GM18870 (cell line): ENCODE data around the gene OMG.
"Not testable (repeated sequence)": the region's sequence is repeated elsewhere in the genome, so short reads cannot be mapped to it uniquely, and the experiment has no call there.

Experiments used
- ATAC-seq: cut with Tn5 transposase; IDR thresholded peaks from one replicate; pipeline ENCODE4 v1.9.1; 2021; ENCODE audit warnings: moderate library complexity; ENCODE audit not compliant: unreplicated experiment

The OMG gene

GRCh38 chr17:31308372-31309334 is 11.6 kb upstream of the OMG start:
- ATAC-seq = no peak

DNA sequence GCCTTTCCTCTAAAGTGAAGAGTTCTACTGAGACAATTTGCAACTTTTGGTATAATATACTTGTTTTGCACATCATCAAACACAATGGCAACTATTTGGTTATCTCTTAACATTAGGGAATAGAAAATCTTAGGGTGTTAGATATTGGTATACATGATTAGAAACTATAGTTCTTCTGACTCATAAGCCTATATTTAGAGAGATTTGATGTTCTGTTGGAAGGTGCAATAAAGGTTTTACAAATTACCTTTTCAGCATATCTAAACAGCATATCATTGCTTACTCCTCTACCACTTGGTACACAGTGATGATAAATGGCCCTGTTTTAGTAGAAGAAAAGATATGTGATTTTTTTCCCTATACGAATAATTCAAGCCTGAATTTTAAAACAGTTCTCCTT is 10.6 kb upstream of the OMG start:
- no peak for ATAC-seq

DNA sequence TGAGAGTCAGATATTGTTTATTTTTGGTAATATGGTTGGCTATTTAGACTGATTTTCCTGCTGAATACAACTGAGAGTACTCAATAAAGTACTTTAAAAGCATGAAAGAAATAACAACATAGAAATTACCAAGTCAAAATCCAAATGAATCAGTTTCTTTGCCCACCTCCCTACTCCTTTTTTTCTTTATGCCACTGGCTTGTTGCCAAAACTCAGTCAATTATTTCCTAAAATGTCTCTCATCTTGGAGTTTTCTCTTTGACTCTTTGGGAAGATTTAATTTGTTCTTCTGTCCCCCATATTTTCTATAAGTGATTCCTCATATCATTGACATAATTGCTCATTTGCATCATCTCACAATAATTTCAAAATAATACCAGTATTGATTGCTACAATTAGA is 2.6 kb upstream of the OMG start:
- ATAC-seq = no peak

DNA sequence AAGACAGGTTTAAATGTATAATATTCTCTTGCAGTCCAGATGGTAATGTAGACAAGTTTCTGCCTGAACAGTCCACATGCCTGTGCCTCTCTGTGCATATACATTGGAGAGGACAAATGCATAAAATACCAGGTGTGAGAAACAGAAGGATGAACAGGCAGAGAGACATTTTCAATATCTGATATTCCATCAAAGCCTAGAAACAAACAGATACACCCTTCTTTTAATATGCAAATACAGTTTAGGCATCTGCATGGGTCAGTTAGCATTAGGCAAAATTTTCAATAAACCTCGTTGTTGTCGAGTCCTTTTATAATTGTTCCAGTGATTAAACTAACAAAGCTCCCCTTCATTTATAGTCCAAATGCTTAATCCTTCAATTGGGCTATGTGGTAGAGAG is 897 bp downstream of the OMG start:
- no peak for ATAC-seq

DNA sequence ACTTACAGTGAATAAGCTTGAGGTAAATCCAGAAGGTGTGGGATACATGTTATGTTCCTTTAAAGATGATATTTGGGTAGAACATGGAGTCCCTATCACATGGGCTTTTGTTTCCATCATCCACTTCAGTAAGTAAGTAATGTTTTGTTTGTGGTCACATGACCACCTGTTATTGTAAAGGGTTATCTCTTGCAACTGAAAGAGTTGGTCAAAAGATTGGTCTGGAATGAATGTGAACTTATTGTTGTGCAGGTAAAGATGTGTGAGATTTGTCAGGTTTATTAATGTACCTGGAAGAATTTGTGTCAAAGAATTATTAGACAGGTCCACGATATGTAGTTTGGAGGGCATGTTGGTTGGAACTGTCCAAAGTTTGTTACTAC is 1.6 kb downstream of the OMG start:
- ATAC-seq = no peak

DNA sequence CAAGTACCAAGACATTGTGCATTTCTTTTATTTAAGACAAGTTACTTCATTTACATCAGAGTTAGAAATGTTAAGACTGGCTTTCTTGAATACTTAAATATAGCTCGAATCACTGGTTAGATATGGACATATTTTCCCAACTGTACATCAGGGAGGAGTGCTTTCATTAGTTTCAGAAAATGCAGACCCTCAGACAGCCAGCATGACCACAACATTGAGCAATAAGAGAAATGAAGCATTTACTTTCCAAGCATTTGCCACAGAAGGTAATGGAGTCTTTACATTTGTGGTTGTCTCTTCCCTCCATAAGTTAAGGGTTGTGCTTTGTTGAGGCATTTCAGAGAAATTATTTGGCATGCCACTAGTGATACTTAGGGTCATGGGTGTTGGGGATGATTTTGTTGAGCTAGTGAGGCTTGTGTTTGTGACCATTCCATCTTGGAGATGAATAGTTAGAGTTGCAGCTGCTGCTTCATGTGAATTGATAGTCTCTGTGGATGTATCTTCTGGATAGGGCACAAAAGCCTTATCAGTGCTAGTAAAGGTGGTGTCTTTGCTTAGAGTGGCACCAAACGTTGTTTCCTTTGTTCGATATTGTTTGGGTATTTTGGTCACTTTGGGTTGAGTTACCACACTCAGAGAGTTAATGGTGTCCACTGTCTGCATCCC is 2.1 kb downstream of the OMG start:
- ATAC-seq = no peak

DNA sequence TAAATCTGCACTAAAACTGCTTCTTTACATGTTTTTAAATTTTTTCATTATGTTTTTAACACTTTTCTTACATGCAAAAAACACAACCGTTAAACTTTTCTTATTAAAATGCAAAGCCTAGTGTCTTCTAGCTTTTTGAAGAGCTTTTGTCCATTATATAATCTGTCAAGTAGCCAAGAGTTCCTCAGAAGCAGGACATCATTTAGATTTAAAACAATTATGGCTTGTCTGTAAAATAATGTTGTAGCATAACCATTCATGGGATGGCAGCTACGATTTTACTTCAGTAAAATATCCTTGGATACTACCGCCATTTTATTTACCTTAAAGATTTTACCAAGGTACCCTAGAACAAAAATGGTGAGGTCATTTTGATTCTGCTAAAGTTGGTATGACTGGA is 2.8 kb downstream of the OMG start:
- ATAC-seq = no peak

- ATAC-seq = no peak
Observed at GRCh38 chr17:31293581-31293980, 3.5 kb downstream of the OMG start.

- ATAC-seq = no peak
Observed at GRCh38 chr17:31291820-31292219, 5.2 kb downstream of the OMG start.

DNA sequence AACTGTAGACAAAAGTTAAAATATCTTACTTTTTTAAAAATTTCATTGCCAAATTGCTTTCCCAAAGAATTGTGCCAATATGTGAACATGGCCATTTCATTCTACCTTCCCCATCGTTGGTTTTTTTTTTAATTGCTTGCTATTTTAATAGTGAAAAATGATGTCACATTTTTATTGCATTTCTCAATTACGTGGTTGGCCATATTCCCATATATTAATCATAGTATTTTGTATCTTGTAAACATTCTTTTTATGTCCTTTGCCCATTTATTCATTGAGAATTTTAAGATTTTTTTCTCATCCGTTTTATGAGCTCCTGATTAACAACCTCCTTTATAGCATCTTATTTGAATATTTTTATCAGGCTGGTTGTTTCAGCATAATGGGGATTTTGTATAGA is 7.2 kb downstream of the OMG start:
- no peak for ATAC-seq

GRCh38 chr17:31287932-31288331 is 9.1 kb downstream of the OMG start:
- ATAC-seq = not testable (repeated sequence)

DNA sequence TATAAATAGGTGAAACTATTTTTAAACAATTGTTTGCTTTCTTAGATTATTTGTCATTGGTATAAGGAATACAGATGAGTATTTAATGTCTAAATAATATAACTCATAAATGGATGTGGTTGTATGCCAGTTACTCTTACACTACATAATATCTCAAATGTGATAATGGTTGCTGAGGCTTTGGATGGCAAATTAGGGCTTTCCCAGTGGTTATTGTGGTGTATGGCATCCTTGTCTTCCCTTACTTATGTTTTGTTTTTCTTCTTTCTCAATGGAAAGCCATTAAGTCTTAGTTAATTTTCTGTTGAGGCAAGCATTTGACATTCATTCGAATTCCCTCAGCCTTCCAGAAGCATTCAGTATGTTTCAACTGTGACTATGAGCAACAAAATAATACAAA is 10.5 kb downstream of the OMG start:
- no peak for ATAC-seq

DNA sequence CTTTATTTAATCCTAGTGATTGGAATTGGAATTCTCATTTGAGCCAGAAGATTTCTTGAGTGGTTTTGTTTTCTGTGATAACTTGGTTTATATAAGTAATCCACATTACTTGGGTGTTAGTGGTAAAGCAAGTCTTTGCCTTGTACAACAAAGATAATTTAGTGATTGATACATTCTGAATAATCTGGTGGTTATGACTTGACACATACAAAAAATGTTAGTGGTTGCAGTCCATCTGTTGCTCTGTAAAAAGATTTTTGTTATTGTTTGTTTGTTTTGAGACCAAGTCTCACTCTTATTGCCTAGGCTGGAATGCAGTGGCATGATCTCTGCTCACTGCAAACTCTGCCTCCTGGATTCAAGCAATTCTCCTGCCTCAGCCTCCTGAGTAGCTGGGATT is 13.2 kb downstream of the OMG start:
- no peak for ATAC-seq

GRCh38 chr17:31281061-31281460 is 16.0 kb downstream of the OMG start:
- ATAC-seq = no peak

DNA sequence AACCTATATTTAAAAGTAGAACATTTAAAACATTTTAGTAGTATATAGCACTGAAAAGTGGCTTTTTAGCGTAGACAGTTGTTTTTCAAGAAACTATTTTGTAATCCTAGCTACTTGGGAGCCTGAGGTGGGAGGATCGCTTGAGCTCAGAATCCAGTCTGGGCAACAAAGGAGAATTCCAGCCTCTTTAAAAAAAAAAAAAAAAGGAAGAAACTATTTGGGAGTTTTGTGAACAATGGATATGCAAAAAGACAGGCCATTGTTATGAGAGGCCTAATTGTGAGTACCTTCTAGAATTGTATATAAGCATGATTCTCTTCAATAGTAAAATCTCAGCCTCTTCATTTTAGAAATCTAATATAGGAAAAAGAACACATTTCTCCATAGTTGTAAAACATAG is 17.6 kb downstream of the OMG start:
- ATAC-seq = no peak

GRCh38 chr17:31275116-31275515 is 21.9 kb downstream of the OMG start:
- ATAC-seq = no peak

DNA sequence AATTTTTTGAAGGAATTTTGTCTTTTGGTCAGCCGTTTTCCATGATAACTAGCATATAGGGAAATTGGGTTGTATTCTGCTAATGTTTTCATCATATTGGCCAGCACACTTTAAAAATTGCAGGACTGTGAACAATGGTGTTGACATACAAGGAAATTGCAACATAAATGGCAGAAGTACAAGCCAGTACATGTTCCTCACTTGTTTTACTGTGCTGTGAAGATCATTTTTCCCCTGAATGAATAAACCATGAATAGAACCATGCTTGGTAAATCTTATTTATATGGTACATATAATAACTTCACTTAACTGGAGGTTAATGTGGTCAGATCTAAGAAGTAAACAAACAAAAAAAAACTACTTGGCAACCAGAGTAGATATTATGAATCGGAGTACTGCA is 22.8 kb downstream of the OMG start:
- no peak for ATAC-seq

DNA sequence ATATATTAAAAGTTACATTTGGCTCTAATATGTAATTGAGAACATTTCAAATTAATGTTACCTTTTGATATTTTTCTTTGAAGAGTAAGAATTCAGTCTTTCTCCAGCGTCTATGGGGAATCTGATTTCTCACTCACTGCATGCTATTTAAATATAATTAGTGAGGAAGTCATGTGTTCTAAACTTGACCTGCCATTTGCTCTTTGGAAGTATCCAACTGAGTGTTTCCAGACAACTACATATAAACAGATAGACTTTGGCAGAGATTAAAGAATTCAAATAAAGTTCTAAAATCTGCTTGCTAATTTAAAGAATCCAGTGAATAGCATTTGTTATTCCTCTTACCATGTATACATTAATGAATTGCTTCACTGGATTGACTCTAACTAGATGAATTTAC is 23.5 kb downstream of the OMG start:
- no peak for ATAC-seq

- no peak for ATAC-seq
Observed at GRCh38 chr17:31272803-31273202, 24.2 kb downstream of the OMG start.

- no peak for ATAC-seq
Observed at GRCh38 chr17:31272236-31272635, 24.8 kb downstream of the OMG start.

- no peak for ATAC-seq
Observed at GRCh38 chr17:31269578-31269983, 27.5 kb downstream of the OMG start.

DNA sequence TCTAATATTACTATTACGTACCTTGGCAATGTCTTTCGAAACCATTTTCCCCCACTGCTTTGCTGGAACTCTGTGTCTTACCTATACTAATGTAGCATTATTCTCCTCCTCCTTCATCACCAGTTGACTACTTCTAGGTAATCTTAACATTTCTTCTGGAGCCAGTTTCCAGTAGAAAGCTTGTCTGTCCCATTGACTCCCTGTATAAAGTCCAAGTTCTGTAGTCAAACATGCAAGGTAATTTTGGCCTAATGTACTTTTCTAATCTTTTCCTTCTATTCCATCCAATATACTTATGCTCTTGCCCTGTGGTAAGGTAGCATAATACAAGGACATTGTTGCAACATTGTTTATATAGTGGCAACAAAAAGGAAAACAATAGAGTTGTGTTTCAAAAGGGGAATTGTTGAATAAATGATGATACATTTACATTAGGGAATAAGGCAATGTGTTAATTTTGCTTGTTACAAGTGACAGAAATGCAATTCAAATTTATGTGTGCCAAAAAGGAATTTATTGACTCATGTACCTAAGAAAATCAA is 27.9 kb downstream of the OMG start:
- ATAC-seq = no peak
